ENCODE results near the gene TAS1R2.

GRCh38 chr1:18868801-18869424 is 9.5 kb upstream of the TAS1R2 start:
- TF ChIP-seq FOXP1 (IDR thresholded peaks at IDR 0.05) (no peak), FOXP1 (CRISPR knock-in tag; IDR thresholded peaks at IDR 0.05) (no peak), CTCF (CRISPR knock-in tag; IDR thresholded peaks at IDR 0.05) (no peak), ZNF660 (CRISPR knock-in tag; IDR thresholded peaks at IDR 0.05; ENCODE audit: borderline replicate concordance, low read depth) (no peak), HDAC2 (CRISPR knock-in tag; IDR thresholded peaks at IDR 0.05) (no peak), POLR2AphosphoS5 (IDR thresholded peaks at IDR 0.05; ENCODE audit: low read depth, low read length) (no peak), ESRRA (CRISPR knock-in tag; IDR thresholded peaks at IDR 0.05; ENCODE audit: low read depth) (no peak), TAF1 (CRISPR knock-in tag; IDR thresholded peaks at IDR 0.05) (no peak), CENPX (CRISPR knock-in tag; IDR thresholded peaks at IDR 0.05) (no peak), NR3C1 (CRISPR knock-in tag; IDR thresholded peaks at IDR 0.05) (no peak), SP1 (IDR thresholded peaks at IDR 0.05) (no peak), SP1 (CRISPR knock-in tag; IDR thresholded peaks at IDR 0.05) (no peak)
- TF ChIP-seq, protein P1, sequence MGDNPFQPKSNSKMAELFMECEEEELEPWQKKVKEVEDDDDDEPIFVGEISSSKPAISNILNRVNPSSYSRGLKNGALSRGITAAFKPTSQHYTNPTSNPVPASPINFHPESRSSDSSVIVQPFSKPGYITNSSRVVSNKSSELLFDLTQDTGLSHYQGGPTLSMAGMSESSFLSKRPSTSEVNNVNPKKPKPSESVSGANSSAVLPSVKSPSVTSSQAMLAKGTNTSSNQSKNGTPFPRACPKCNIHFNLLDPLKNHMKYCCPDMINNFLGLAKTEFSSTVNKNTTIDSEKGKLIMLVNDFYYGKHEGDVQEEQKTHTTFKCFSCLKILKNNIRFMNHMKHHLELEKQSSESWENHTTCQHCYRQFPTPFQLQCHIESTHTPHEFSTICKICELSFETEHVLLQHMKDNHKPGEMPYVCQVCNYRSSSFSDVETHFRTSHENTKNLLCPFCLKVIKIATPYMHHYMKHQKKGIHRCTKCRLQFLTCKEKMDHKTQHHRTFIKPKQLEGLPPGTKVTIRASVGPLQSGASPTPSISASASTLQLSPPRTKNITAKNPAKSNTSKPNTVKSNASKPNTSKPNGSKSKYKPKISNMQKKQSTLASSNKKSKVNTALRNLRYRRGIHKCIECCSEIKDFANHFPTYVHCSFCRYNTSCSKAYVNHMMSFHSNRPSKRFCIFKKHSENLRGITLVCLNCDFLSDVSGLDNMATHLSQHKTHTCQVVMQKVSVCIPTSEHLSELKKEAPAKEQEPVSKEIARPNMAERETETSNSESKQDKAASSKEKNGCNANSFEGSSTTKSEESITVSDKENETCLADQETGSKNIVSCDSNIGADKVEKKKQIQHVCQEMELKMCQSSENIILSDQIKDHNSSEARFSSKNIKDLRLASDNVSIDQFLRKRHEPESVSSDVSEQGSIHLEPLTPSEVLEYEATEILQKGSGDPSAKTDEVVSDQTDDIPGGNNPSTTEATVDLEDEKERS (CRISPR knock-in tag; IDR thresholded peaks at IDR 0.05), result no peak
- TF ChIP-seq, protein P2, sequence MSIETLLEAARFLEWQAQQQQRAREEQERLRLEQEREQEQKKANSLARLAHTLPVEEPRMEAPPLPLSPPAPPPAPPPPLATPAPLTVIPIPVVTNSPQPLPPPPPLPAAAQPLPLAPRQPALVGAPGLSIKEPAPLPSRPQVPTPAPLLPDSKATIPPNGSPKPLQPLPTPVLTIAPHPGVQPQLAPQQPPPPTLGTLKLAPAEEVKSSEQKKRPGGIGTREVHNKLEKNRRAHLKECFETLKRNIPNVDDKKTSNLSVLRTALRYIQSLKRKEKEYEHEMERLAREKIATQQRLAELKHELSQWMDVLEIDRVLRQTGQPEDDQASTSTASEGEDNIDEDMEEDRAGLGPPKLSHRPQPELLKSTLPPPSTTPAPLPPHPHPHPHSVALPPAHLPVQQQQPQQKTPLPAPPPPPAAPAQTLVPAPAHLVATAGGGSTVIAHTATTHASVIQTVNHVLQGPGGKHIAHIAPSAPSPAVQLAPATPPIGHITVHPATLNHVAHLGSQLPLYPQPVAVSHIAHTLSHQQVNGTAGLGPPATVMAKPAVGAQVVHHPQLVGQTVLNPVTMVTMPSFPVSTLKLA (IDR thresholded peaks at IDR 0.05), result no peak
- TF ChIP-seq, protein P3, sequence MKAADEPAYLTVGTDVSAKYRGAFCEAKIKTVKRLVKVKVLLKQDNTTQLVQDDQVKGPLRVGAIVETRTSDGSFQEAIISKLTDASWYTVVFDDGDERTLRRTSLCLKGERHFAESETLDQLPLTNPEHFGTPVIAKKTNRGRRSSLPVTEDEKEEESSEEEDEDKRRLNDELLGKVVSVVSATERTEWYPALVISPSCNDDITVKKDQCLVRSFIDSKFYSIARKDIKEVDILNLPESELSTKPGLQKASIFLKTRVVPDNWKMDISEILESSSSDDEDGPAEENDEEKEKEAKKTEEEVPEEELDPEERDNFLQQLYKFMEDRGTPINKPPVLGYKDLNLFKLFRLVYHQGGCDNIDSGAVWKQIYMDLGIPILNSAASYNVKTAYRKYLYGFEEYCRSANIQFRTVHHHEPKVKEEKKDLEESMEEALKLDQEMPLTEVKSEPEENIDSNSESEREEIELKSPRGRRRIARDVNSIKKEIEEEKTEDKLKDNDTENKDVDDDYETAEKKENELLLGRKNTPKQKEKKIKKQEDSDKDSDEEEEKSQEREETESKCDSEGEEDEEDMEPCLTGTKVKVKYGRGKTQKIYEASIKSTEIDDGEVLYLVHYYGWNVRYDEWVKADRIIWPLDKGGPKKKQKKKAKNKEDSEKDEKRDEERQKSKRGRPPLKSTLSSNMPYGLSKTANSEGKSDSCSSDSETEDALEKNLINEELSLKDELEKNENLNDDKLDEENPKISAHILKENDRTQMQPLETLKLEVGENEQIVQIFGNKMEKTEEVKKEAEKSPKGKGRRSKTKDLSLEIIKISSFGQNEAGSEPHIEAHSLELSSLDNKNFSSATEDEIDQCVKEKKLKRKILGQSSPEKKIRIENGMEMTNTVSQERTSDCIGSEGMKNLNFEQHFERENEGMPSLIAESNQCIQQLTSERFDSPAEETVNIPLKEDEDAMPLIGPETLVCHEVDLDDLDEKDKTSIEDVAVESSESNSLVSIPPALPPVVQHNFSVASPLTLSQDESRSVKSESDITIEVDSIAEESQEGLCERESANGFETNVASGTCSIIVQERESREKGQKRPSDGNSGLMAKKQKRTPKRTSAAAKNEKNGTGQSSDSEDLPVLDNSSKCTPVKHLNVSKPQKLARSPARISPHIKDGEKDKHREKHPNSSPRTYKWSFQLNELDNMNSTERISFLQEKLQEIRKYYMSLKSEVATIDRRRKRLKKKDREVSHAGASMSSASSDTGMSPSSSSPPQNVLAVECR (CRISPR knock-in tag; IDR thresholded peaks at IDR 0.05; ENCODE audit: borderline replicate concordance), result no peak

All from HepG2 (cell line).